ENCODE results near the gene ITPRIP. TPM values are rescaled to one million over a fixed set of nuclear protein-coding genes. Genes with fewer than 3 reads are reported as not detected.

Gene ITPRIP
- total and polyA plus RNA-seq, 2 of the 8 experiments (the other 6 are each of a cell fraction or from before 2014, with no cell fraction given): 15.3 to 16.9 TPM

DNA sequence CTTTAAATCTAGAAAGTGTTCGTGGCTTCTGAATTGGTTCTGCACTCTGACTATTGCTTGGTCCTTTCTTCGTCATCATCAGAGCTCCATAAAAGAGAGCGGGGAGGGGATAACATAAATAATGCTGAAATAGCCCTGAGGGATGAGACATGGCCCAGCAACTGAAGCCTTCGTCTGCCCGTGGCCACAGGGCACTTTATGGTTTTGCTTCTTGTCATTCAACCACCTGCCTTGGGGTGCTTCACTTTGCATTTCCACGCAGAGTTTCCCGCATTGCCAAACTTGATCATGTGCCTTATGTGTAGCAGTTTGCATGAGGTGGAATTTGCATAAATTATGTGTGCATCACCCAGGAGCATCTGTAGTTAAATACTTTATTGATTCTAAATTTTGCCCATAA, 53.4 kb downstream of the ITPRIP start:
- Histone ChIP-seq H3K36me3 (ENCODE audit: control insufficient read depth in 2 of 4, insufficient read depth in 4 of 4, low read length in 3 of 4) (no peaks in the 10 kb centered on the region), H3K23ac (ENCODE audit: insufficient read length) (no peak overlapping the region), H4K20me1 (replicated peaks in 1 of 2; ENCODE audit: control insufficient read depth in 1 of 2, insufficient read depth in 2 of 2, low read length in 2 of 2) (no peaks in the 10 kb centered on the region), H3K4me1 (replicated peaks in 1 of 4; ENCODE audit: control insufficient read depth in 3 of 4, insufficient read depth in 4 of 4, low read length in 3 of 4) (no peaks in the 10 kb centered on the region), H4K5ac (ENCODE audit: insufficient read length, low read depth, low read length) (no peak overlapping the region), H2AFZ (ENCODE audit: low read length) (no peak overlapping the region), H2BK15ac (ENCODE audit: low read length) (no peak overlapping the region), H4K8ac (ENCODE audit: extremely low read depth, insufficient read depth, low read length) (no peak overlapping the region), H3K4me2 (ENCODE audit: insufficient read depth in 1 of 2, low read depth in 2 of 2, low read length in 2 of 2) (no peak overlapping the region), H2BK20ac (ENCODE audit: low read length) (no peak overlapping the region), H2AK5ac (ENCODE audit: low read depth, low read length) (no peak overlapping the region), H3K4ac (replicated peaks; ENCODE audit: insufficient read length, low read depth, low read length) (no peak overlapping the region), H3K9ac (replicated peaks in 1 of 4; ENCODE audit: extremely low read depth in 1 of 4, low read depth in 3 of 4, low read length in 3 of 4) (no peak overlapping the region), H3K14ac (ENCODE audit: insufficient read length) (no peak overlapping the region), H3K23me2 (ENCODE audit: low read depth, low read length) (no peaks in the 10 kb centered on the region), H3K27me3 (replicated peaks in 1 of 4; ENCODE audit: control insufficient read depth in 3 of 4, extremely low read depth in 1 of 4, insufficient read depth in 3 of 4, low read length in 3 of 4) (no peaks in the 10 kb centered on the region), H3K27ac (ENCODE audit: low read depth, low read length) (no peak overlapping the region), H3K18ac (ENCODE audit: extremely low read depth, low read length) (no peak overlapping the region), H3K9me3 (ENCODE audit: insufficient read depth in 2 of 2, low read depth in 1 of 2, low read length in 1 of 2) (no peaks in the 10 kb centered on the region), H3K79me1 (ENCODE audit: low read depth, low read length) (no peaks in the 10 kb centered on the region), H2BK12ac (ENCODE audit: low read depth, low read length) (no peak overlapping the region), H3K4me3 (ENCODE audit: extremely low read depth in 1 of 4, insufficient read depth in 2 of 4, low read depth in 3 of 4, low read length in 4 of 4) (no peak overlapping the region), H2BK120ac (replicated peaks; ENCODE audit: low read depth, low read length) (no peak overlapping the region), H3K79me2 (ENCODE audit: control insufficient read depth in 1 of 2, insufficient read depth in 2 of 2, low read length in 2 of 2) (no peaks in the 10 kb centered on the region), H3K56ac (replicated peaks; ENCODE audit: insufficient read length, low read depth, low read length) (no peak overlapping the region), H2BK5ac (ENCODE audit: low read depth, low read length) (no peak overlapping the region), H4K91ac (replicated peaks; ENCODE audit: insufficient read length, low read length) (no peak overlapping the region)
- FAIRE-seq (no peak), DNase-seq (ENCODE audit: low read depth in 1 of 2, low spot score in 2 of 2) (no peak)
- ChIA-PET POLR2A (ENCODE audit: partially characterized antibody) (interaction anchor here (3.4 kb wide), 1 partner anchor 10 kb away, joined by 10 read pairs; no protein-coding TSS in a partner anchor), CTCF (ENCODE audit: partially characterized antibody) (interaction anchor here (1.0 to 5.6 kb wide), 3 partner anchors 10 to 335 kb away, joined by 4 to 45 read pairs (median 13); no protein-coding TSS in a partner anchor)
- 82% methylated on average over 7 of the region's 7 CpGs; no CpG with 5 or more reads in 1 of the 2 experiments for WGBS, 2 experiments (ENCODE audit: extremely low coverage in 1 of 2, insufficient coverage in 1 of 2, insufficient read length in 1 of 2, insufficient replicate concordance in 2 of 2, low coverage in 1 of 2, low lambda C conversion rate in 2 of 2, missing lambda C conversion rate in 1 of 2)
- TF ChIP-seq TAF1 (IDR thresholded peaks at IDR 0.05; ENCODE audit: low read depth, low read length): no peak
- TF ChIP-seq TCF12 (IDR thresholded peaks at IDR 0.05; ENCODE audit: low read depth, low read length): no peak
- TF ChIP-seq RAD21 (IDR thresholded peaks at IDR 0.05 in 1 of 2, conservative IDR thresholded peaks at IDR 0.05 in 1 of 2; ENCODE audit: low read depth in 2 of 2, low read length in 2 of 2): no peak
- TF ChIP-seq EGR1 (IDR thresholded peaks at IDR 0.05; ENCODE audit: borderline replicate concordance, low read depth, low read length): no peak
- no peak for TF ChIP-seq BACH1 (IDR thresholded peaks at IDR 0.05; ENCODE audit: low read length)
- TF ChIP-seq SP1 (IDR thresholded peaks at IDR 0.05; ENCODE audit: low read depth, low read length): no peak
- no peak for TF ChIP-seq HDAC6 (IDR thresholded peaks at IDR 0.05; ENCODE audit: low read depth, low read length)
- no peak for TF ChIP-seq BRCA1 (IDR thresholded peaks at IDR 0.05; ENCODE audit: low read depth, low read length)
- no peak for TF ChIP-seq CTBP2 (IDR thresholded peaks at IDR 0.05; ENCODE audit: borderline replicate concordance, insufficient read depth, insufficient read length, low read length)
- TF ChIP-seq CHD1 (IDR thresholded peaks at IDR 0.05; ENCODE audit: low read depth, low read length): no peak
- no peak for TF ChIP-seq RXRA (IDR thresholded peaks at IDR 0.05; ENCODE audit: insufficient read depth, low read depth, low read length)
- TF ChIP-seq MAFK (IDR thresholded peaks at IDR 0.05; ENCODE audit: low read depth, low read length): no peak
- TF ChIP-seq GABPA (IDR thresholded peaks at IDR 0.05; ENCODE audit: borderline replicate concordance, insufficient read depth, low read length): no peak
- TF ChIP-seq TEAD4 (IDR thresholded peaks at IDR 0.05; ENCODE audit: low read depth, low read length): no peak
- TF ChIP-seq CEBPB (IDR thresholded peaks at IDR 0.05; ENCODE audit: low read depth, low read length): no peak

Measured in H1 (cell line).